ENCODE results near the gene RABGGTA. TPM values are rescaled to one million over a fixed set of nuclear protein-coding genes. Genes with fewer than 3 reads are reported as not detected.

RABGGTA gene
- total RNA-seq, 1 experiment from 2014 or later: 25.6 TPM

GRCh38 chr14:24258119-24258518, 13.3 kb downstream of the RABGGTA start:
- Mint-ChIP-seq H3K4me3 (no peak overlapping the region), H3K27me3 (ENCODE audit: low read depth) (no peaks in the 10 kb centered on the region; the same call in 1 of the 2 replicates)
- H4K91ac ChIP-seq (ENCODE audit: insufficient read length, low read depth, low read length): no peak overlapping the region

More at GRCh38 chr14:24258119-24258518, 13.3 kb downstream of the RABGGTA start:
- Histone ChIP-seq H3K4me1 (ENCODE audit: insufficient read depth, low read length) (no peaks in the 10 kb centered on the region), H3K27ac (ENCODE audit: insufficient read length, low read depth, low read length) (no peak overlapping the region), H3K9me3 (ENCODE audit: control insufficient read depth, low read depth, low read length) (no peaks in the 10 kb centered on the region), H2BK5ac (ENCODE audit: insufficient read length, low read length) (no peak overlapping the region), H3K4me2 (ENCODE audit: insufficient read depth, insufficient read length, low read length) (no peak overlapping the region), H3T11ph (ENCODE audit: low read length) (no peak overlapping the region), H3K4ac (ENCODE audit: low read depth, low read length) (no peak overlapping the region), H2BK20ac (ENCODE audit: low read depth, low read length, poor library complexity, severe bottlenecking) (no peak overlapping the region), H4K20me1 (ENCODE audit: control insufficient read depth, insufficient read depth, insufficient read length) (no peaks in the 10 kb centered on the region), H3K23ac (ENCODE audit: insufficient read length, low read depth, low read length) (no peak overlapping the region), H3K56ac (ENCODE audit: insufficient read length, low read depth, low read length) (no peak overlapping the region), H2BK15ac (ENCODE audit: low read depth, low read length) (no peak overlapping the region), H3K79me1 (ENCODE audit: insufficient read depth, low read depth, low read length, poor library complexity, severe bottlenecking) (no peaks in the 10 kb centered on the region), H3K9ac (ENCODE audit: extremely low read depth, insufficient read length, low read length) (no peak overlapping the region), H3K14ac (ENCODE audit: insufficient read depth, low read length) (no peak overlapping the region), H2BK12ac (ENCODE audit: insufficient read length, low read depth, low read length) (no peak overlapping the region), H2BK120ac (ENCODE audit: low read depth, low read length, poor library complexity, severe bottlenecking) (no peak overlapping the region), H2AK5ac (ENCODE audit: insufficient read length, low read length) (no peak overlapping the region), H3K79me2 (ENCODE audit: insufficient read depth, low read length) (no peaks in the 10 kb centered on the region), H3K27me3 (ENCODE audit: insufficient read depth, low read length) (no peaks in the 10 kb centered on the region), H3K18ac (ENCODE audit: insufficient read length, low read depth, low read length) (no peak overlapping the region), H2AFZ (ENCODE audit: low read length) (no peak overlapping the region), H4K8ac (replicated peaks; ENCODE audit: insufficient read length, low read depth, low read length) (no peak overlapping the region), H4K5ac (ENCODE audit: insufficient read length, low read depth, low read length) (no peak overlapping the region), H3K23me2 (ENCODE audit: insufficient read length, low read depth, low read length, poor library complexity, severe bottlenecking) (no peaks in the 10 kb centered on the region)
- TF ChIP-seq, protein P1, sequence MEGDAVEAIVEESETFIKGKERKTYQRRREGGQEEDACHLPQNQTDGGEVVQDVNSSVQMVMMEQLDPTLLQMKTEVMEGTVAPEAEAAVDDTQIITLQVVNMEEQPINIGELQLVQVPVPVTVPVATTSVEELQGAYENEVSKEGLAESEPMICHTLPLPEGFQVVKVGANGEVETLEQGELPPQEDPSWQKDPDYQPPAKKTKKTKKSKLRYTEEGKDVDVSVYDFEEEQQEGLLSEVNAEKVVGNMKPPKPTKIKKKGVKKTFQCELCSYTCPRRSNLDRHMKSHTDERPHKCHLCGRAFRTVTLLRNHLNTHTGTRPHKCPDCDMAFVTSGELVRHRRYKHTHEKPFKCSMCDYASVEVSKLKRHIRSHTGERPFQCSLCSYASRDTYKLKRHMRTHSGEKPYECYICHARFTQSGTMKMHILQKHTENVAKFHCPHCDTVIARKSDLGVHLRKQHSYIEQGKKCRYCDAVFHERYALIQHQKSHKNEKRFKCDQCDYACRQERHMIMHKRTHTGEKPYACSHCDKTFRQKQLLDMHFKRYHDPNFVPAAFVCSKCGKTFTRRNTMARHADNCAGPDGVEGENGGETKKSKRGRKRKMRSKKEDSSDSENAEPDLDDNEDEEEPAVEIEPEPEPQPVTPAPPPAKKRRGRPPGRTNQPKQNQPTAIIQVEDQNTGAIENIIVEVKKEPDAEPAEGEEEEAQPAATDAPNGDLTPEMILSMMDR (conservative IDR thresholded peaks at IDR 0.05): no peak
- whole genome bisulfite sequencing (ENCODE audit: extremely low coverage, insufficient read length, low lambda C conversion rate): no CpG with 5 or more reads among the region's 9 CpGs
- no peaks in the 10 kb centered on the region for H3K9me3 Mint-ChIP-seq
- no peak overlapping the region for H3K27ac Mint-ChIP-seq
- no peak for DNase-seq
- no peaks in the 10 kb centered on the region for H3K36me3 Mint-ChIP-seq (ENCODE audit: insufficient read depth in 1 of 3, low read depth in 3 of 3)
- no peaks in the 10 kb centered on the region; a peak in 1 of 4 replicates for H3K4me1 Mint-ChIP-seq

Measured in H9 (cell line).